Ecto neural progenitor cell (in vitro differentiated cells): ENCODE data around the gene PRKACG.
"Not testable (repeated sequence)": the region's sequence is repeated elsewhere in the genome, so short reads cannot be mapped to it uniquely, and the experiment has no call there.

Experiments
- DNase-seq: peaks from one replicate; pipeline ENCODE4 v3.0.0-alpha.2; 2018; ENCODE audit warnings: low spot score

PRKACG gene

GRCh38 chr9:69023650-69024049, 9.7 kb upstream of the PRKACG start:
- no peak for DNase-seq

GRCh38 chr9:69020301-69021145, 6.6 kb upstream of the PRKACG start:
- no peak for DNase-seq

GRCh38 chr9:69019808-69020207, 5.9 kb upstream of the PRKACG start:
- DNase-seq, result no peak

- no peak for DNase-seq
These were observed 4.8 kb upstream of the PRKACG start for GRCh38 chr9:69018737-69019136.

- DNase-seq, result no peak
These were observed 2.5 kb upstream of the PRKACG start for GRCh38 chr9:69016191-69017096.

GRCh38 chr9:69013382-69013727, 558 bp downstream of the PRKACG start:
- DNase-seq, result no peak

- no peak for DNase-seq
These were observed 1.1 kb downstream of the PRKACG start for GRCh38 chr9:69012696-69013381.

- DNase-seq, result no peak
These were observed 4.2 kb downstream of the PRKACG start for GRCh38 chr9:69009708-69010107.

GRCh38 chr9:69004836-69005235, 9.1 kb downstream of the PRKACG start:
- DNase-seq, result no peak

GRCh38 chr9:69003051-69003450, 10.9 kb downstream of the PRKACG start:
- no peak for DNase-seq

GRCh38 chr9:69001921-69002320, 12.0 kb downstream of the PRKACG start:
- DNase-seq, result no peak

- DNase-seq, result peak; percentile 67
These were observed 14.4 kb downstream of the PRKACG start for GRCh38 chr9:68999393-69000105.

GRCh38 chr9:68998812-68999211, 15.1 kb downstream of the PRKACG start:
- DNase-seq, result no peak

- DNase-seq, result no peak
These were observed 15.5 kb downstream of the PRKACG start for GRCh38 chr9:68998385-68998784.

- DNase-seq, result no peak
These were observed 16.2 kb downstream of the PRKACG start for GRCh38 chr9:68997666-68998065.

- DNase-seq, result no peak
These were observed 17.5 kb downstream of the PRKACG start for GRCh38 chr9:68996462-68996861.

- DNase-seq, result no peak
These were observed 18.1 kb downstream of the PRKACG start for GRCh38 chr9:68995776-68996175.

- DNase-seq, result no peak
These were observed 22.5 kb downstream of the PRKACG start for GRCh38 chr9:68991457-68991856.

- DNase-seq, result not testable (repeated sequence)
These were observed 27.0 kb downstream of the PRKACG start for GRCh38 chr9:68986949-68987348.

GRCh38 chr9:68983522-68984424, 30.1 kb downstream of the PRKACG start:
- DNase-seq, result no peak

- DNase-seq, result no peak
These were observed 30.9 kb downstream of the PRKACG start for GRCh38 chr9:68983008-68983411.
